Measurements from ENCODE around the gene UVRAG.
"Not testable (repeated sequence)": the region's sequence is repeated elsewhere in the genome, so short reads cannot be mapped to it uniquely, and the experiment has no call there.

UVRAG gene

DNA sequence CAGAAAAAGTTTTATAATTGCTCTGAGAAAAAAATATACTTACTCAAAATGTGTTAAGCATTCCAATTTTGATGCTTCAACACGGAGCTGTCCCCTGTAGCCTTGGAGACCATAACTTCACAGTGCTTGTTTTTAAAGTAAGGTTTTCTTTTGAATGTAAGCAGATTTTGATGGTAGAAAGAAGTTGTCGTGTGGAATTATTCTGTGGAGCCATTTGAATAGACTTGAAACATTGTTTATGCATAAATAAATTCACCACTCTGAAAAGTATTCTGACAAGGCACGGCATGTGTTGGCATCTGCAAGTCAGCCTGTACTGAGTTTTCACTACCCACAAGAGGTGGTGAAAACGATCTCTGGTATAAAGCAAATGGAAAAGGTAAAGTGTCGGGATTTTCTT lies 115.5 kb downstream of the UVRAG start:
- no peak for DNase-seq

DNA sequence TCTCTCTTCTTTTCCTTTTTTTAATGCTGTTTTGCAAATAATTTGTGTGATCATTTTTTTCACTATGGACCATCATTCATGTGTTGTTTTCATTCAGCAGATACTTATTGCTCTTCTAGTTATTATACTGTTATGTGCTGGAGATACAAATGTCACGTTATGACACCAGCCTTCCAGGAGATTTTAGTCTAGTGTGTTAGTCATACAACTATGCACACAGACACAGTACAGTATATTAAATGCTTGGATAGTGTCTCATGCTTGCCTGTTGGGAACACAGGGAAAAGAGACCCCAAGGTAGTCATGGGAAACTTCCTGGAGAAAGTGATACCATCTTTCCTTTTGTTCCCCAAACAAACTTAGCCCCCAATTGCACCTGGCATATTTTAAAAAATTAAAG lies 116.1 kb downstream of the UVRAG start:
- DNase-seq, result peak; percentile 15

DNA sequence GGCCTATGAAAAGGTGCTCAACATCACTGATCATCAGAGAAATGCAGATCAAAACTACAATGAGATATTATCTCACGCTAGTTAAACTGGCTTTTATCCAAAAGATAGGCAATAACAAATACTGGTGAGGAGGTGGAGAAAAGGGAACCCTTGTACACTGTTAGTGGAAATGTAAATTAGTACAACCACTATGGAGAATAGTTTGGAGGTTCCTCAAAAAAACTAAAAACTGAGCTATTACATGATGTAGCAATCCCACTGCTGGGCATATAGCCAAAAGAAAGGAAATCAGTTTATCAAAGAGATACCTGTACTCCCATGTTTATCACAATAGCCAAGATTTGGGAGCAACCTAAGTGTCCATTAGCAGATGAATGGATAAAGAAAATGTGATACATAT lies 118.7 kb downstream of the UVRAG start:
- DNase-seq, result not testable (repeated sequence)

DNA sequence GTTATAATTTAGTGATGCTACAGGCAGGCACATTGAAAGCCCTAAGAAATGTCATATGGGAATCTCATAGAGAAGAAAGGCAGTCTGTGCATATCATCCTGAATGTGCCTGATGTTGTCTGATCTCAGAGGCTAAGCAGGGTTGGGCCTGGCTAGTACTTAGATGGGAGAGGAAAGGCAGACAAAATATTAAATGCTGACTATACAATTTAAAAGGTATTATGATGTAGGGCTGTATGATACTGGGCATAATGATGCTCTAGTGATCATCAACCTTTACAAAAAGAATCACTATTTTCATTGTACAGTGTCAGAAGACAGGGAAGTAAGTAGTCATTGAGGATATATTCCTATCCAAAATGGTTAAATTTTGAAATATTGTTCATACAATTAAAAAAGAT lies 119.8 kb downstream of the UVRAG start:
- DNase-seq, result no peak

DNA sequence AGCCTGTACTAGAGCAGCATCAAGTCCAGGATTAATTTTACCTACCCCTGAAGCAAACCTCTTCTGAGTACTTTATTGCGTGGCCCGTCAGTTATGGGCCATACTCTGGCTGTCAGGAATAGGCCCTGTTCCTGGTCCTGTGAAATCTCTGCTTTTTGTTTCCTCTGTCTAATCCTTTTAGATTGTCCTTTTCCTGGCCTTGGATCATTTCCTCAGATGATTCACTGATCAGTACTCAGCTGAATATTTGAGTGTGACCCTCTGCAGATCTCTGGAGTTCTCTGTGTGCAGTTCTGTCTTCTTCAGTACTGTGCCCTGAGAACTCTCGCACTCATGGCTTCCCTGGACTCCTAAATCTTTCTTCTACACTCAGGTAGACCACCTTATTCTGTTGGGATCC lies 123.5 kb downstream of the UVRAG start:
- DNase-seq, result no peak

DNA sequence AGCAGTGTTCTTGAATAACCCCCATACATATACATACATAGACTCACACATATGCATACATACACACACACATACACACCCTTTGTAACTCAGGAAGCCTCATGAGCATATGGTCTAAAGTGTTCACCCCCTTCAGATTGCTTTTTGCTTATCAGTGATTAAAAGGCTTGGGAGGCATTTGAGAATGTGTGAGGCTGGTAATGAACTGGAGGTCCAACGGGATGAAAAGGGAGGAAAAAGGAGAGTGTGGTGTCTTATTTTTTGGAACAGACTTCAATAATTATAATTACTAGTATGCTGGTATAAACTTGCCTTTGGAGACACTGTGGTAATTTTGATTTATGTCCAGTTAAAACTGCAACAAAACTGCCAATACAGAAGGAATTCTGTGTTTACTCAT lies 124.5 kb downstream of the UVRAG start:
- no peak for DNase-seq

DNA sequence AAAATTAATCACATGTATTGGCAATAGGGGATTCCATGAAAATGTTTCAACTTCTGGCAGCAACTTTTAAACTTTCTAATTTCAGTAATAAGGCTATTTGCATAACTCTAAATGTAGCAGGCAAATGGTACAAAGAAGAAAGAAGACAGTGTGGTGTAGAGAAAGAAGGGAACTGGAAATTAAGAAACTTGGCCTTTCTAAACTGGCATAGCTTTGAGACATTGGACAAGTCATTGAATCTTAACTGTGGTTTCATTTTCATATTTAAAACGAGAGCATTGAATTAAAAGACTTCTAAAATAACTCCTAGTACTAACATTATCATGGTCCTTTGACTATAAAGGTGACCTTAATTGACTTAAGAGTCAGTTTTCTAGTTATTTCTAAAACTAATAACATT lies 125.0 kb downstream of the UVRAG start:
- no peak for DNase-seq

DNA sequence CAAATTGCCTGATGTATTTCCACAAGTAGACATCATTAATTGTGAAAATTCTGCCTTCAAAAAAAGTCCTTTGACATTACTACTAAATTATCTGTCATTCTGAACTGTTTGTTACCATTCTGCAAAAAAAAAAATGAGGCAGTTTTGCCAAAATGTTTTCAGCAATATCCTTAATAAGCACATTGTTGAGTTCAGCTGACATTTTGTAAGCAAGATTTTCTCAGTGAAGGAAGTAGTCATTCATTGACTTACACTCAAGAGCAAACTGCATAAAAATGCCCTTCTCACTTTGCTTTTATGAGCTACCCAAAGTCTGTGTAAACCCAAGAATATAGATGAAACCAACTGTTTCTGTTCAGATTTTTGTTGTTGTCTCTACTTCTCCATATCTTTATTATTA lies 125.9 kb downstream of the UVRAG start:
- no peak for DNase-seq

DNA sequence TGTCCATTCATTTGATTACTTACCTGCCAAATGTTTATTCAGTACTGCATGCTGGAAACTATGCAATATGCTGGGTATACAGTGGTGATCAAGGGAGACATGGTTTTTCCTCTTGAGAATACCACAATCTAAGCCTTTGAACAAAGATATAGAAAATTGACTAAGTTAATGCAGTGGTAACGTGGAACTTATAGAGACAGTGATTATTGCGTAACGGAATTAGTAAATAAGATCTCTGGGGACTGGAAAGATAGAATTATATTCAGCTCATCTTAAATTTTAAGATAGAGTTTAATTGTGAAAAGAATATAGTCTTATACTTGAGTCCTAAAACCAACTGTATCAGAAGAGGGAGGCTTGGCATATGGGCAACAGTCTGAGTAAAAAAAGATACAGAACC lies 129.5 kb downstream of the UVRAG start:
- no peak for DNase-seq

DNA sequence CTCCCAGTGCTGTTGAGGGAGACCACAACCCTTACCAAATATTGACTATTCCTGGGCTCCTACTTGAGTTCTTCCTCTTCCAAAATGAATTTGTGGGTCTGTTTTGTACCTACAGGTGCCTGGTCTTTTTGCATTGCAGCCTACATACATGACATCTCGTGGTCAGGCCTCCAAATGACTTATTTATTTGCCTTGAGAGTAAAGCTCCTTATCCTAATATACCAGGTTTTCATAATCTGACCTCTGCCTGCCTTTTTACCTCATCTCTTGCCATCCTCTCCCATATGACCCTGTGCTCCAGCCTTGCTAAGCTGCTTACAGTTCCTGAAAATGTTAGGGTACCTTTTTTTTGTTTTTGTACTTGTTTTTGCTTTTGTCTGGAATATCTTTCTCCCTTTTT lies 130.4 kb downstream of the UVRAG start:
- no peak for DNase-seq

DNA sequence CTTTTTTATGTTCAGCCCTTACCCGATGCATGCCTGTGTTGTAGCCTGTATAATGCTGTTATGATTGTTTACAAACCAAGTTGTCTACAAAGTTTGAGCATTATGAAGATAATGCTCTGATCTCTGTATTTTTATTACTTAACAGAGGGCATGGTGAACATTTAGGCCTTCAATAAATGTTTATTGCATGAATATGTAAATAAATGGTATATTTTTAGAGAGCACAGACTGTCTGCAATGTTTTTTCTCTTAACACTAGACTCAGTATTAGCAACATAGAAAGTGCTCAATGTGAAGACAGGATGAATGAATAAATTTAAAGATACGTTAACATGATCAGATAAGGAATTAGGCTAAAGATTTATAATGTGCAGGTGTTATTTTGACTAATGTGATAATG lies 130.9 kb downstream of the UVRAG start:
- no peak for DNase-seq

DNA sequence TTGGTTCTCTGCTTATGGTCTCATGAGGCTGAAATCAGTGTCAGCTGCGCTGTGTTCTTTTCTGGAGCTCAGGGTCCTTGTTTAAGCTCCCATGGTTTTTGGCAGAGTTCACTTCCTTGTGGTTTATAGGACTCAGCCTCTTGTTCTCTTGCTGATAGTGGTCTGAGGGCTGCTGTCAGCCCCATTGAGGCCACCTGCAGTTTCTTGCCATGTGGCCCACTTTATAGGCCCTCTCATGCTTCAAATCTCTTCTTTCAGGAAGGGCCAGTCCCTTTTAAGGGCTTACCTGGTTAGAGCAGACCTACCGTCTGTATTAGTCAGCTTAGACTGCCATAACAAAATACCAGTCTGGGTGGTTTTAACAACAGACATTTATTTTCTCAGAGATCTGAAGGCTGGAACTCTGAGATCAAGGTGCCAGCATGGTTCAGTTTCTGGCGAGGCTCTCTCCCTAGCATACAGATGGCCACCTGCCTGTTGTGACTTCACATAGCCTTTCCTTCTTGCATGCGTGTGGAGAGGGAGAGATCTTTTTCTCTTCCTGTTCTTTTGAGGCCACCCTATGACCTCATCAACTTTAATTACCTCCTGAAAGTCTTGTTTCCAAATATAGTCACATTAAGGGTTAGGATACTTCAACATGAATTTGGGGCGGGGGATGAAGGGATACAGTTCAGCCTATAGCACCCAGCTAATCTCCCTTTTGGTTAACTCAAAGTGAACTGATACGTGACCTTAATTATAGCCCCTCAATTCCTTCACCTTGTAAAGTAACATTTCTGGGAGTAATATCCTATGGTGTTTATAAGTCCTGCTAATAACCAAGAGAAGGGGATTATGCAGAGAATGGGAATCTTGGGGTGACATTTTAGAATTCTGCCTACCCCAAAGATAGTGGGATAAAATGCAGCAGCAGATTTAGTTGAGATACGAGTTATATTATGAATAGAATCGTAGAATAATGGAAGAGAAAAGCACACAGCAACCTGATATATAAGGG lies 131.8 kb downstream of the UVRAG start:
- no peak for DNase-seq

DNA sequence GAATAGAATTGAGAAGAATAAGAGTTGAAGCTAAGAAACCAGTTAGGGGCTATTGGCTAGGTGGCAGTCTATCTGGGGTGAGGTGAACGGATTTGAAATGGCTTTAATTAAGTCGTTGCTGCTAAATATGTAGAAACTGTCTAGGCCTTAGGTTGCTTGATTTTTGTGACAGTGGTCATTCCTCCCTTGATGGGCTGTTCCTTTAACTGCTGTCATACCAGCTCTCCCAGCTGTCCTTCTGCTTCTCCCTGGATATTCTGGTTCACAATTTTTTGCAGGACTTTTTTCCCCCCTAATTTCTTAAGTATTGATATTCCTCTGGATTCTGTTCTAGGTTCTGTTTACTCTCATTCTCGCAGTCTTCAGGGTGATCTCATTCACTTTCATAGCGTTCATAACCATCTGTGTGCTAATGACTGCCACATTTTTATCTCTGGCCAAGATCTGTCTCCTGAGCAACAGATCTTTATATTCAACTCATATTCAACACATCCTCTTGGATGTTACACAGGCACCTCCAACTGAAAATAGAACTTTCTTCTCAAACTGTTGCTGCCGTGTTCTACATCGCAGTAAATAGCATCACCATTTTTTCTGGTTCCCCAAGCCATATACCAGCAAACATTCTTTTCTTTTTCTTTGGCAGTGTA lies 134.1 kb downstream of the UVRAG start:
- DNase-seq, result no peak

DNA sequence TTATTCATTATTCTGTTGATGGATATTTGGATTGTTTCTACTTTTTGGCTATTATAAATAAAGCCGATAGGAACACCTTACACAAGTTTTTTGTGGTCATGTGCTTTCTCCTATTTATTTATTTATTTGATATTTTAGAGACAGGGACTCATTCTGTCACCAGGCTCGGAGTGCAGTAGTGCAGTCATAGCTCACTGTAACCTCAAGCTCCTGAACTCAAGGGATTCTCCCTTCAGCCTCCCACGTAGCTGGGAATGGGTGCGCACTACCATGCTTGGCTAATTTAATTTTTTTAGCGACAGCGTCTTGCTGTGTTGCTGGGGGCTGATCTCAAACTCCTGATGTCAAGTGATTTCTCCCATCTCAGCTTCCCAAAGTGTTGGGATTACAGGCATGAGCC lies 135.1 kb downstream of the UVRAG start:
- no peak for DNase-seq

DNA sequence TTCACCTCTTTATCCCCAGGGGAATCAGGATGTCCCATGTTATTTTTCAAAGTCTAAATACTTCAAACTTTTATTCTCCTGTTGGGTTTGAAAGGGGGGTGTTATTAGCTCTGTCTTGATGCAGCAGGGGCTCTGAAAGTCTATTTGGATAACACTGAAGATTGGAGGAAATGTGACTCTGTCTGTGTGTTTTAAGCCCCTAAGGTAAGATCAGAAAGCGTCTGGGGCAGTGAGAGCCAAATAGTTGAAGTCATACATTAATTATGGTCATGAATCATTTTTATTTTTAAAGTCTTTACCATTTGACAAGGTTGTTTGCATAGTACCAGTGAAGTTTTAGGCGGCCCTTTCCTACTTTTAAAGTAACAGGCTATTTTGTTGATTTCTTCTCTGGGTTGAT lies 139.0 kb downstream of the UVRAG start:
- DNase-seq, result no peak

DNA sequence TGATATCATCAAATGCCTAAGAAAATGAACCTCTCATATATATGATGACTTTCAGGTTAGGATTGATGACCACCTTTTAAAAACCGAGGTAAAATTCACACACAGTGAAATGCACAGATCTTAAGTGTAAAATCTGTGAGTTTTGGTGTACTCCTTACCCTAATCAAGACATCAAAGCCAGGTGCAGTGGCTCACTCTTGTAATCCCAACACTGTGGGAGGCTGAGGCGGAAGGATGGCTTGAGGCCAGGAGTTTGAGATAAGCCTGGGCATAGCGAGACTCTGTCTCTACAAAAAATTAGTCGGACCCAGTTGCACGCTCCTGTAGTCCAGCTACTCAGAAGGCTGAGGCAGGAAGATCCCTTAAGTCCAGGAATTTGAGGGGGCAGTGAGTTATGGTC lies 140.4 kb downstream of the UVRAG start:
- peak; percentile 61 for DNase-seq

DNA sequence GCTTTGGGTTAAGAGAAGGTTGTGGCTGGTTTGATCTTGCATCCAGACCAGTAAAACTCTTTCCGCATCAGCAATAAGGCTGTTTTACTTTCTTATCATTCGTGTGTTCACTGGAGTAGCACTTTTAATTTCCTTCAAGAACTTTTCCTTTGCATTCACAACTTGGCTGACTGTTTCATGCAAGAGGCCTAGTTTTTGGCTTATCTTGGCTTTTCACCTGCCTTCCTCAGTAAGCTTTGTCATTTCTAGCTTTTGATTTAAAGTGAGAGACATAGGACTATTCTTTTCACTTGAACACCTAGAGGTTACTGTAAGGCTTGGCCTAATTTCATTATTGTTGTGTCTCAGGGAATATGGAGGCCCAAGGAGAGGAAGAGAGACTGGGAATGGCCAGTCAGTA lies 144.5 kb downstream of the UVRAG start:
- DNase-seq, result no peak

DNA sequence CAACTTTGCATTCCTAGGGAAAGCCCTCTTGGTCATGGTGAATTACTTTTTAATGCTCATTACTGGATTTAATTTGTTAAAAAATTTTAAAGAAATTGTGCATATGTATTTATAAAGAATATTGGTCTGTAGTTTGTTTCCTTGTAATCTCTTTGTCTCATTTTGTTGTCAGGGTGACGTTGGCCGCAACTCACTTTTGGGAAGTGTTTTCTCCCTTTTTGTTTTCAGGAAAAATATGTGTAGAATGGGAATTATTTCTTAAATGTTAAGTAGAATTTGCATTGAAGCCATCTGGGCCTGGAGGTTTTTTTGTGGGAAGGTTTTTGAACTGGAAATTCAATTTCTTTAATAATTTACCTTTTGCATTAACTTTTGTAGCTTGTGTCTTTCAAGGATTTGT lies 149.1 kb downstream of the UVRAG start:
- no peak for DNase-seq

DNA sequence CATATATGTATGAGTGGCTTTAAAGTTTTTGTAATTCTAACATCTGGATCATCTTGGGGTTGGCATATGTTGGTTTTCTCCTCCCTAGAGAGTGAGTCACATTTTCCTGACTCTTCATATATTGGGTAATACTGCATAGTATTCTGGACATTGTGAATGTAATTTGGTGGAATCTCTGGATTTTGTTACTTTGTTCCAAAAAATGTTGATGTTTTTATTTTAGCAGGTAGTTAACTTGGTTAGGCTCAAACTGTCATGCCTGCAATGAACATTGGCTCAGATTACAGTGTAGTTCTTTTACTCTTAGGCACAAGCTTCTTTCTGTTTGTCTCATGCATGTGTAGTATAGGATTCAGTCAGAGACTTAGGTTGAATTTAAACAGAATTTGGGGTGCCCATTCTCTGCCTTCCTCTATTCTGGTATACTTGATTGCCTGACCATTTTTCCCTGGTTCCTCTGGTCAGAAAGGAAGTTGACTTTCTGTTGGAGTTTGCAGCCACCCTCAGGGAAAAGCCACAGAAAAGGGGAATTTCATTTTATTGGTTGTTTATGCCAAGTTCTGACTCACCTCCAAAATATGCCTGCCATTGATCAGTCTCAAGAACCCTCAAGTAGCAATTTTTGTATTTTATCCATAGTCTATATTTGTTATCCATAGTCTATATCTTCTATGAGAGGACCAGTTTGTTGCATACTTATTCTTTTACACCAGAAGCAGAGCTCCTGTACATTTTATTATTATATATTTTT lies 151.7 kb downstream of the UVRAG start:
- DNase-seq, result peak; percentile 62

DNA sequence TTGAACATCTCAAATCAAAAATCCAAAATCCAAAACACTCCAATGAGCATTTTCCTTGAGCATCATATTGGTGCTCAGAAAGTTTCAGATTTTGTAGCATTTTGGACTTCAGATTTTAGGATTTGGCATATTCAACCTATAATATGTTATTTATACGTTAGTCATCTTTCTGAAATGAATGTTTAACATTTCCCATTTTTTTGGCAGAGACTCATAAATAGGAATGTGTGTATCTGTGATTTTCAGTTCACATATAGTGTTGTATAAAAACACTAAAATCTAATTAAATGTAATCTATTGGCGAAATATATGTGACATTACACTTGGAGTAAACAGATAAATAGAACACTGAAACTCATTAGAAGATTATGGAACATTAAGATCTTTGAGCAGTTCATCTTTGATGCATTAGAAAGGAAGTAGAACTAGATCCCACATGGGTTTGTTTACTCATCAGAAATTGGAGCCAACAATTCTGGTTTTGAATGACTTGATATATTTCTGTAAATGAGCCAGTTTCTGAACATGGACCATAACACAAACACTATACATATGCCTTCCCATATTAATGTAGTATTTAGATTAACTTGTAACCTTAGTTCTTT lies 153.1 kb downstream of the UVRAG start:
- peak; percentile 34 for DNase-seq

DNA sequence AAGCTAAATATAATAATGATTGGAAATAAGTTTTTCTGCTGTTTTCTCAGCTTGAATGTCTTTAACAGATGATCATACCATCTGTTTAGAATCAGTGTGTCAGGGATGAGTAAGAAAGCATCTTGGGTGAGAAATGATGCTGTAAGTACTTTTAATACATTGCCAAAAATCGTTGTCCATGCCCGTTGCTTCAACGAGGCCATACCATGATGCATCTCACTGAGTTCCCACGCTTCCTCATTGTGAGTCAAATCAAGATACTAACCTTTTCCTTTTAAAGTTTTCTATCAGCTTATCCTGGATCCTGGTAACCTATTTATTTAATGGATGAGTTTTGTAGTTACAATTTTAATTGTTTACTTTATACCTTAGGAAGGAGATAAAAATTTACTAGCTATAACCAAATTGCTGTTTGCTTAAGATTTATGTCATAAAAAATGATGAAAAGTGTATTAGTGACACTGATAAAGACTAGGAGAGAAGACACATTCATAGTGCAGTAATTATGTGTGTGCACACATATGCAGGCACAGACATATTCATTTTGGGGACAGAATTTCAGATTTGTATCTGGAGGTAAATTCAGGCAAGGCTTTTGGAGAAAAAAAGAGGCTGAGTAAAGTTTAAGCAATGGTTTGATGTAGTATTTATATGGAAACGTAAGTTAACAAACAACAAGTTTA lies 154.8 kb downstream of the UVRAG start:
- DNase-seq, result peak; percentile 58

DNA sequence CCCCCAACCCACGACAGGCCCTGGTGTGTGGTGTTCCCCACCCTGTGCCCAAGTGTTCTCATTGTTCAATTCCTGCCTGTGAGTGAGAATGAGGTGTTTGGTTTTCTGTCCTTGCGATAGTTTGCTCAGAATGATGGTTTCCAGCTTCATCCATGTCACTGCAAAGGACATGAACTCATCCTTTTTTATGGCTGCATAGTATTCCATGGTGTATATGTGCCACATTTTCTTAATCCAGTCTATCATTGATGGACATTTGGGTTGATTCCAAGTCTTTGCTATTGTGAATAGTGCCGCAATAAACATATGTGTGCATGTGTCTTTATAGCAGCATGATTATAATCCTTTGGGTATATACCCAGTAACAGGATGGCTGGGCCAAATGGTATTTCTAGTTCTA lies 158.7 kb downstream of the UVRAG start:
- not testable (repeated sequence) for DNase-seq

DNA sequence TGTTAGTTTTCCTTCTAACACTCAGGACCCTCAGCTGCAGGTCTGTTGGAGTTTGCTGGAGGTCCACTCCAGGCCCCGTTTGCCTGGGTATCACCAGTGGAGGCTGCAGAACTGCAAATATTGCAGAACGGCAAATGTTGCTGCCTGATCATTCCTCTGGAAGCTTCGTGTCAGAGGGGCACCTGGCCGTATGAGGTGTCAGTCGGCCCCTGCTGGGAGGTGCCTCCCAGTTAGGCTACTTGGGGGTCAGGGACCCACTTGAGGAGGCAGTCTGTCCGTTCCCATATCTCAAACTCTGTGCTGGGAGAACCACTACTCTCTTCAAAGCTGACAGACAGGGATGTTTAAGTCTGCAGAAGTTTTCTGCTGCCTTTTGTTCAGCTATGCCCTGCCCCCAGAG lies 164.1 kb downstream of the UVRAG start:
- not testable (repeated sequence) for DNase-seq

All from NCI-H226 (cell line).